H1 (cell line): ENCODE results near the gene JUP. TPM values are rescaled to one million over a fixed set of nuclear protein-coding genes. Genes with fewer than 3 reads are reported as not detected.

Experiments used
- CTCF ChIP-seq, 3 experiments: IDR thresholded peaks; 1 replicate in 2 of 3; 2 replicates in 1 of 3; pipeline versions ENCODE4 v1.5.1 to v1.6.1; 2011; ENCODE audit warnings: low read length in 3 of 3, mild to moderate bottlenecking in 3 of 3, inconsistent platforms in 2 of 3, low read depth in 1 of 3, moderate library complexity in 1 of 3; ENCODE audit not compliant: insufficient read depth in 1 of 3; ENCODE audit errors: control extremely low read depth in 1 of 3
- HDAC6 ChIP-seq: IDR thresholded peaks from one replicate; pipeline ENCODE4 v1.7.1; 2012; ENCODE audit warnings: low read depth, mild to moderate bottlenecking, inconsistent platforms, low read length, moderate library complexity
- polyA plus RNA-seq, 7 experiments: library from polyadenylated mRNA; depleted of rRNA in 3 of 7; stranded (reverse) in 5 of 7; unstranded in 2 of 7; fragments of >200 nt in 5 of 7; fragments of 200-250 nt in 2 of 7; gene quantifications; 1 replicate in 5 of 7; 2 replicates in 1 of 7; 4 replicates in 1 of 7; pipeline versions ENCODE4 v1.2.1 to v1.2.3, GENCODE V29; 2011 to 2013; ENCODE audit warnings: missing spikeins in 2 of 7, mixed read lengths in 2 of 7
- total RNA-seq: library from RNA; stranded (reverse); fragmentation: NEBNext Ultra II Directional; extraction: Animal tissue kit (Norgen Biotek cat#: 25700); gene quantifications from 2 replicates; pipeline ENCODE4 v1.2.1, GENCODE V29; 2021

Gene JUP
- total and polyA plus RNA-seq, 2 of the 8 experiments (the other 6 are each of a cell fraction or from before 2014, with no cell fraction given): 62.8 to 102 TPM

GRCh38 chr17:41794540-41794975 lies 8.0 kb upstream of the JUP start (continued):
- TF ChIP-seq CTCF (IDR thresholded peaks at IDR 0.05; ENCODE audit: control extremely low read depth in 1 of 3, insufficient read depth in 1 of 3, low read depth in 1 of 3, low read length in 3 of 3) (no peak), HDAC6 (no peak)
